NCI-H69 (cell line): ENCODE measurements around the gene HIP1.
"Not testable (repeated sequence)": the region's sequence is repeated elsewhere in the genome, so short reads cannot be mapped to it uniquely, and the experiment has no call there.

Source experiments
- DNase-seq: peaks from one replicate; lab custom pipeline; 2025; lab: John Stamatoyannopoulos, UW

HIP1 gene

DNA sequence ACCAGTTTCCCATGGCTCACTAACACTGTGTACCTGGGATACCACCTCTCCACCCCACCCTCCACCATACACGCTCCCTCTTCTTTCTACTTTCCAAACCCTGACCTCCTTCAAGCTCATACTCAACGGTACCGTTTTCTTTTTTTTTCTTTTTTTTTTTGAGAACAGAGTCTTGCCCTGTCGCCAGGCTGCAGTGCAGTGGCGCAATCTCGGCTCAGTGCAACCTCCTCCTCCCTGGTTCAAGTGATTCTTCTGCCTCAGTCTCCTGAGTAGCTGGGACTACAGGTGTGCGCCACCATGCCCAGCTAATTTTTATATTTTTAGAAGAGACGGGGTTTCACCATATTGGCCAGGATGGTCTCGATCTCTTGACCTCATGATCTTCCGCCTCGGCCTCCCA is 129.3 kb downstream of the HIP1 start:
- DNase-seq: not testable (repeated sequence)

- no peak for DNase-seq
These were observed 130.2 kb downstream of the HIP1 start for GRCh38 chr7:75608451-75609122.

DNA sequence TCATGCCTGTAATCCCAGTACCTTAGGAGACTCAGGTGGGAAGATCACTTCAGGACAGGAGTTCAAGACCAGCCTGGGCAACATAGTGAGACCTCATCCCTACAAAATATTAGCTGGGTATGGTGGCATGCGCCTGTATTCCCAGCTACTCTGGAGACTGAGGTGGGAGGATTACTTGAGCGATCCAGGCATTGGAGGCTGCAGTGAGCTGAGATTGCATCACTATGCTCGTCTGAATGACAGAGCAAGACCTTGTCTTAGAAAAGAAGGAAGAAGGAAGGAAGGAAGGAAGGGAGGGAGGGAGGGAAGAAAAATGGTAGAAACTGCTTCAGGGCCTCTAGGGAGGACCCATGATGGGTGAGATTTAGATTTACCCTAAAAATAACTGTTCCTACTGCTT is 134.3 kb downstream of the HIP1 start:
- no peak for DNase-seq

GRCh38 chr7:75602831-75603230 is 135.9 kb downstream of the HIP1 start:
- DNase-seq: not testable (repeated sequence)

DNA sequence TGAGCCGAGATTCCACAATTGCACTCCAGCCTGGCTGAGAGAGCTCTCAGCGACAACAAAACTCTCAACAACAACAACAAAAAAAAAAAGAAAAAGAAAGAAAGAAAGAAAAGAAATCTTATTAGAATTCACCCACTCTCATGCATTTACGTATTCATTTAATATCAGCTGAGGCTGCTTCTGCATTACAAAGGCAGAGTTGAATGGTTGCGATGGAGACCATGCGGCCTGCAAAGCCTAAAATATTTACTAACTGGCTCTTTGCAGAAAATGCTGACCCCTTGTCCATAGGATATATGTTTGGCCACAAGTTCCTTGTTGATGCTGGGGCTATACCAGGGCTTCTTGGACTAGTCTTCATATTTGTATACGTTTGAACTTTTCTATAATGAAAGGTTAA is 137.2 kb downstream of the HIP1 start:
- DNase-seq: no peak

- not testable (repeated sequence) for DNase-seq
These were observed 138.0 kb downstream of the HIP1 start for GRCh38 chr7:75600748-75601147.

DNA sequence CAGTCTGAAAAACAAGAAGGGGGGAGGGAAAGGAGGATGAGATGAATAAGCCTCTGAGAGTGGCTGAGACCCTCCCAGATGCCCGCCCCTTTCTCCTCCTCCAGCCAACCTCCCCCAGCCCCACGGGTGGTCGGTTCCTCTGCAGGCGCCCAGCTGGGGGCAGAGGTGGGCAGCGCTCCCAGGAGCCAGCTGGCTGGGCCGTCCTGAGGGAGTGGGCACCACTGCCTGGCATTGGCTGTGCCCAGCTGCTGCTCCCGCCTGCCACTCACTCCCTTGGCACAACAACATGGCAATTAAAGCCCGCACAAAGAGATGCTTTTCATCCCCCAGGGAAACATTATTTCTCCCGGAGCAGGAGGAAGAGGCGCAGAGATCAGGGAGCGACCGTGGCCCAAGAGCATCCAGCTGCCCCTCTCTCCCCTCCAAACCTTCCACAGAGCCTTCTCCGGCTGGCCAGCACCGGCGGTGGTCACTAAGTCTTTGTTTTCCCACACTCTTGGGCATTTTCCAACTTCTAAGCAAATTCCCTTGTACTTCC is 139.4 kb downstream of the HIP1 start:
- DNase-seq: peak; percentile 98

DNA sequence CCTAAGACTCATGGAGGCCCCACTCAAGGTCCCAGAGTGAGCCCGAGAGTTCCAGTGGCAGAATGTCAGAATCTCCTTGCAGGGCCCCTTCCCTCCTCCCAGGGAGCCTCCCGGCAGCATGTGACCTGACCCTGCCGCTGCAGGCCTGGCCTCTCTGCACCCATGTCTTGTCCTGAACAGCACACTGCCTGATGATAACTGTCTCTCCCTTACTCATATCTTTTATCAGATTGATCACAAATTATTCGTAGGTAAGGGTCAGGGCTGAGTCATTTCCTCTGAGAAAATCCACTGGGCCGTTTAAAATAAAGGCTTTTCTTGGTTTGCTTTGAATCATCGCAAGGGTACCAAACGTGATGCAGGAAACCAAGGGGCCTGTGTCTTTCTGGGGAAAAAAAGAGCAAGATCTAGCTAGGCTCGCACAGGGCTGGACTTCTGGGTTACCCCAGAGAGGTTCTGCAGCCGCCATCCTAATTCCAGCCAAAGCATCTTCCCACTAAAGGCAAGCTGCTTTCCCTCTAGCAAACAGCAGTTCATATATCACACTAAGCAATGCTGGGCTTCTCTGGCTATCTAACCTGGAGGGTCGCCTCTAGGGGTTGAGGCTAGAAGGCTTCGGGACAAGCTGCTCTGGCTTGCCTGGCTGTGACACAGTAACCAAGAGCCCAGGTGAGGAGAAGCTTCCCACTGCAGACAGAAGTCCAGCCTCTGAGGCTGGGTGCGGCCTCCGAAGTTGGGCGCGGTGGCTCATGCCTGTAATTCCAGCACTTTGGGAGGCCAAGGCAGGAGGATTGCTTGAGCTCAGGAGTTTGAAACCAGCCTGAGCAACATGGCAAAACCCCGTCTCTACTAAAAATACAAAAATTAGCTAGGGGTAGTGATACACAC is 141.8 kb downstream of the HIP1 start:
- no peak for DNase-seq

DNA sequence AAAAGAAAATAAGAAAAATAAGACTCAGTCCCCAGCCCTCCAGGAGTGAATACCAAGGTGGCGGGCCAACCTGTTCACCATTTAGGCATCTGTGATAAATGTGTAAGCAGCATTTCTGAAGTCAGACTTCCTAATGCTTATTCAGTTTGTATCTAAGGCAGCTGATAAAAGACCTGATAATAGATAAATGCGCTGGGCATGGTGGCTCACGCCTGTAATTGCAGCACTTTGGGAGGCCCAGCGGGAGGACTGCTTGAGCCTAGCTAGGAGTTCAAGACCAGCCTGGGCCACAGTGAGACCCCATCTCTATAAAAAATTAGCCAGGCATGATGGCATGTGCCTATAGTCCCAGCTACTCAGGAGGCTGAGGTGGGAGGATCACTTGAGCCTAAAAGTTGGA is 143.0 kb downstream of the HIP1 start:
- no peak for DNase-seq

DNA sequence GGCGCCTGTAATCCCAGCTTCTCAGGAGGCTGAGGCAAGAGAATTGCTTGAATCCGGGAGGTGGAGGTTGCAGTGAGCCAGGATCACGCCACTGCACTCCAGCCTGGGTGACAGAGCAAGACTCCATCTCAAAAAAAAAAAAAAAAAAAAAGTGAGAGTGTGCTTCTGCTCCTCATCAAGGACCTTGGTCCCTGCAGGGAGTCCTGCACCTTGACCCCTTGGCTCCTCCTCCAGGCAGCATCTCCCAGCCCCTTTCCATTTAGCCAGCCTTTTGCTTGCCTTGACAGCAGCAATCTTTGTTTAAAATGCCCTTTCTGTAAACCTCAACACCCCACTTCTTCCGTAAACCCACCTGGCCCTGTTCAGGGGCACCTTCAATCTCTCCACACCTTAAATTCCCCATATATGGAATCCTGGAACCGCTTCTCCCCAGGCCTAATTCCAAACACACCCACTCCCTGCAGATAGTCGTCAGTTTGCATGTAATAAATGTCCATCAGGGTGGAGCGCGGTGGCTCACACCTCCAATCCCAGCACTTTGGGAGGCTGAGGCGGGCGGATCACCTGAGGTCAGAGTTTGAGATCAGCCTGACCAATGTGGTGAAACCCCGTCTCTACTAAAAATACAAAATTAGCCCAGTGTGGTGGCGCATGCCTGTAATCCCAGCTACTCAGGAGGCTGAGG is 145.1 kb downstream of the HIP1 start:
- not testable (repeated sequence) for DNase-seq

DNA sequence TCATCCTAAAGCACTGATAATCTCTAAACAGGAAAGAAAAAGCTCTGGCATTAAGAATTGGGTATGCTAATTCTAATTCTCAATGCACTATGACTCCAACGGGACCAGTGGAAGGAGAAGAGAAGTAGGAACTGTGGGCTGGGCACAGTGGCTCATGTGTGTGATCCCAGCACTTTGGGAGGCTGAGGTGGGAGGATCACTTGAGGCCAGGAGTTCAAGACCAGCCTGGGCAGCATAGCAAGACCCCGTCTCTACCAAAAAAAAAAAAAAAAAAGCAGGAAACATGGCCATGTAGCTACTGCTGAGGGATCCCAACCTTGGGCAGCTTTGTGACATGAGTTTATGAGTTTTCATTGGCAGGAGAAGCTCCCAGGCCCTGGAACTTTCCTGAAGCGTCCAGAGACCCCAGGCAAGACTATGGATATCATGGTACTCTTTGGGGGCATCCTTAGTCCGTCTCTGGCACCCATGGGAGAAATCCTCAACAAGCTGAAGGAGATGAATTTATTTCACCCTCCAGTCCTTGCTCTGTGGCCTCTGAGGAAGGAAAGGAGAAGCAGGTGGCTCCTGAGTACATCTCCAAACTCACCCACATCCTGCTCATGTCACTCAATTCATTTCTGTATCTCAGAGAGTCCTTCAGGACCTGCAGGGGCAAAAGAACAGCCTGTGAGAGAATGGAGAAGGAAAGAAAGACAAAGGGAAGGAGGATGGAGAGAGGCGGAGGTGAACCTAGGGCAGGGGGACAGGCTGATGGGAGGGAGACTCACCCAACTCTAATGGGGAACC is 147.1 kb downstream of the HIP1 start:
- no peak for DNase-seq

DNA sequence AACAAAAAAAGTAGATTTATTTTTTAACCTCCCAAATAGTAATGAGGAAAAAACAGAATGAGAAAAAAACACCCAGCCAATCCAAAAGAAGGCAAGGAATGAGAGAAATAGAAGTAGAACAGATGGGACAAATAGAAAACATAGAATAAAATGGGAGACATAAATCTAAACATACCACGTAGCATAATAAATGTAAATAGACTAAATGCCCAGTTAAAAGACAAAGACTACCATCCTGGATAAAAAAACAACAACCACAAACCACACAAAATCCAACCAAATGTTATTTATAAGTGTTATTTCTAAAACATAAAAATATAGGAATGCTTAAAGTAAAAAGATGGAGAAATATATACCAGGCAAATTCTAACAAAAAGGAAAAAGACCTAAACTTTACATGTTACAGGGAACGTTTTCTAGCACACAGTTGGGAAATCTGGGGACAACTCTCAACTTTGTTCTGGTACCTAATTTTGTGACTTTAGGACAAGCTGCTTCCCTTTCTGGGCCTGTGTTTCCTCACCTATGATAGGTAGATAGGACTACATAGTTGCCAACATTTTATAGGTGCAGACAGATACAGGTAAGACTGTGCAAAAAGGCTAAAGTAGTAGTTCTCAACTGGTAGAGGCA is 148.3 kb downstream of the HIP1 start:
- no peak for DNase-seq

GRCh38 chr7:75584354-75584753 is 154.4 kb downstream of the HIP1 start:
- no peak for DNase-seq

- DNase-seq: no peak
These were observed 155.5 kb downstream of the HIP1 start for GRCh38 chr7:75583255-75583654.

GRCh38 chr7:75579899-75580298 is 158.8 kb downstream of the HIP1 start:
- DNase-seq: no peak

DNA sequence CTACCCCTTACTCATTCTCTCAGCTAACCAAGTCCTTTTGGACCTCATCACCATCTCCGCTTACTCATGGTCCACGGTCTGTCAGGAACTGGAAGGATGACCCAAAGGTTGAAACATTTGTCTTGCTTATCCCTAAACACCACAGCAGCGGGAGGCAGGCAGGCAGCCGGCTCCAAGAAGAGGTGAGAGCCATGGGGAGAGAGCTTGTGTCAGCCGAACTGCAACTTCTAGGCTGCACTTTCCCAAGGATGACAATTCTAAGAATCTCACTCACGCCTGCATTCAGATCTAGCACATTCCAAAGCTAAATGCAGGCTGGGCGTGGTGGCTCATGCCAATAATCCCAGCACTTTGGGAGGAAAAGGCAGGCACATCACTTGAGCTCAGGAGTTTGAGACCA is 160.7 kb downstream of the HIP1 start:
- no peak for DNase-seq

- DNase-seq: no peak
These were observed 163.1 kb downstream of the HIP1 start for GRCh38 chr7:75575488-75576121.

DNA sequence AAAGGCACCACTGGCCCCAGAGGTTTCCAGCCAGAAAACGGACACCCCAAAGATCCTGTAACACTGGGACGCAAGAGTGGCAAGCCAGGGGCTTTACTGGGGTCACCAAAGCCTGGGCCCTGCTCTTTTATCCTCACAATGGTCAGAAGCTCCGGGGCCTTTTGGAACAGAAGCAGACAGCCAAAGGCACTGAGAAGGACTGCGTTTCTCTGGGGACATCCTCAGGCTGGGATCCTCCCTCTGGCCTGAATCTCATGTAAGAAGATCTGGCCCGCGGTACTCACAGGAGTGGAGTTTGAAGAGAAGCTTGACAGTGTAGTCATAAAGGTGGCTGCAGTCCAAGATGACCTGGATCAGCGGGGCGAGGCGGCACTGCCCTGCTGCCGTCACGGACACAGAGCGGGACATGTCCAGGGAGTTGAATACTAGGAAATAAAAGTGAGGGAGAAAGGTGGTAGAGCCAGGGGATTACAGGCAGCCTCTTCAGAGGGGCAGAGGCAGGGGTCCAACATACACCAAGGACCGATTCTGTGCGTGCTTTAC is 165.2 kb downstream of the HIP1 start:
- DNase-seq: no peak

GRCh38 chr7:75572814-75573213 is 165.9 kb downstream of the HIP1 start:
- DNase-seq: no peak

DNA sequence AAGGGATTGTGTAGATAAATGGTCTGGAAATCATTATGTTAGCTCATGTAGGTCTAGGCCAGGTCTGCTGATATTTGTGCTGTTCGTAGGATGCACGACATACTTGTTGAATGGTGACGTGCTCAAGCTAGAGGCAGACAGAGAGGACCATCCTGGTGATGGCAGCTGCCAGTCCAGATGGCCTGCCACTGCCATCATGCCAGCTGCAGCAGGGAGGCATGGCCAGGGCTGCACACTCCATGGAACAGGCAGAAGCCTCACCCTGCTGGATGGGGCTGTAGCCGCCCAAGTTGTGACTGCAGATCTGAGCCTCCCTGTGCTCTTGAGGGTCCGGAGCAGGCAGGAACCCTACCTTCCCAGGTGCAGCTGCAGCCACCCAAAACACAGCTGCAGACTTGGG is 166.3 kb downstream of the HIP1 start:
- no peak for DNase-seq

- DNase-seq: no peak
These were observed 167.5 kb downstream of the HIP1 start for GRCh38 chr7:75571209-75571608.
